ENCODE data around the gene PNPLA7.

DNA sequence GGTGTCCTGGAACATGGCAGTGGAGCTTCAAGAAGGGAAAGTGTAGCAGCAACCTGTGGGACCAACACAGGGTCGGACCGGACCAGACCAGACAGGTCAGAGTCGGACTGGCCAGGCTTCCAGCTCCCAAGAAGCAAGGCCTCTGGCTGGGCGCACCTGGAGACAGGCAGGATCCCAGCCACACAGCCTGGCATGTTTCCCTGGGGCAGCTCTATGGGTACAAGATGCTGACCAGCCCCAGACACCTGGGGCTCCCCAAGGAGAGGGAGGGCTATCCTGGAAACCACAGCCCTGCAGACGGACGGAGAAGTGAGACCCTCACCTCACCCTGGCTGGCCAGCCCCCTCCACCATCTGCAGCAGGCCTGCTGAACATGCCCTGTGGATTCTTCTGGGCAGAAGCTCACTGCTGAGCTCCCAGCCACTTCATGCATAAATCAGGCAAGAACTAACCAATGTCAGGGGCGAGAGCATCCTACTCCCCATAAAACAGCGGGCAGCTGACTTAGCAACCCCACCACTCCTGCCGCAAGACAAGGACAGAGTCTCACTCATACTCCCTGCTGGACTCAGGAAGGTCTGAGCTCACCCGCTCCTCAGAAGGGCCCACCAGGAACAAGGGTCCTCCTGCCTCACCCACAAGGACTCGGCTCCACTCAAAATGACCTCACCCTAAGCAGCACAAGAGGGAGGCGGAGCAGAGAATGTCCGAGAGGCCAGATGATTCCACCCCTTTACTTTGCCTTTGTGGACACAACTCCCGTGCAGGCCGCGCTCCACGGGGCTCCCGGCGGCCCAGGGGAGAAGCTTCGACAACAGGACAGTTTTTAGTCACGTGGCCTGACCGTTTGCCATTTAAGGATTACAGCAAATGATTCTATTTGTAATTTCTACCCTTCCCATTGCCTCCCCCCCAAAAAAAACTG lies 31.4 kb upstream of the PNPLA7 start:
- TF ChIP-seq, protein P1, sequence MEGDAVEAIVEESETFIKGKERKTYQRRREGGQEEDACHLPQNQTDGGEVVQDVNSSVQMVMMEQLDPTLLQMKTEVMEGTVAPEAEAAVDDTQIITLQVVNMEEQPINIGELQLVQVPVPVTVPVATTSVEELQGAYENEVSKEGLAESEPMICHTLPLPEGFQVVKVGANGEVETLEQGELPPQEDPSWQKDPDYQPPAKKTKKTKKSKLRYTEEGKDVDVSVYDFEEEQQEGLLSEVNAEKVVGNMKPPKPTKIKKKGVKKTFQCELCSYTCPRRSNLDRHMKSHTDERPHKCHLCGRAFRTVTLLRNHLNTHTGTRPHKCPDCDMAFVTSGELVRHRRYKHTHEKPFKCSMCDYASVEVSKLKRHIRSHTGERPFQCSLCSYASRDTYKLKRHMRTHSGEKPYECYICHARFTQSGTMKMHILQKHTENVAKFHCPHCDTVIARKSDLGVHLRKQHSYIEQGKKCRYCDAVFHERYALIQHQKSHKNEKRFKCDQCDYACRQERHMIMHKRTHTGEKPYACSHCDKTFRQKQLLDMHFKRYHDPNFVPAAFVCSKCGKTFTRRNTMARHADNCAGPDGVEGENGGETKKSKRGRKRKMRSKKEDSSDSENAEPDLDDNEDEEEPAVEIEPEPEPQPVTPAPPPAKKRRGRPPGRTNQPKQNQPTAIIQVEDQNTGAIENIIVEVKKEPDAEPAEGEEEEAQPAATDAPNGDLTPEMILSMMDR (conservative IDR thresholded peaks at IDR 0.05; ENCODE audit: low read length), result no peak
- TF ChIP-seq EZH2phosphoT487 (IDR thresholded peaks at IDR 0.05; ENCODE audit: borderline replicate concordance, low read depth, low read length), result no peak
